Measurements from ENCODE around the gene KLHL26. TPM values are rescaled to one million over a fixed set of nuclear protein-coding genes. Genes with fewer than 3 reads are reported as not detected.

KLHL26 gene
- total and polyA plus RNA-seq, 2 of the 4 experiments (the other 2 are of a cell fraction), result 2.2 to 4.7 TPM

DNA sequence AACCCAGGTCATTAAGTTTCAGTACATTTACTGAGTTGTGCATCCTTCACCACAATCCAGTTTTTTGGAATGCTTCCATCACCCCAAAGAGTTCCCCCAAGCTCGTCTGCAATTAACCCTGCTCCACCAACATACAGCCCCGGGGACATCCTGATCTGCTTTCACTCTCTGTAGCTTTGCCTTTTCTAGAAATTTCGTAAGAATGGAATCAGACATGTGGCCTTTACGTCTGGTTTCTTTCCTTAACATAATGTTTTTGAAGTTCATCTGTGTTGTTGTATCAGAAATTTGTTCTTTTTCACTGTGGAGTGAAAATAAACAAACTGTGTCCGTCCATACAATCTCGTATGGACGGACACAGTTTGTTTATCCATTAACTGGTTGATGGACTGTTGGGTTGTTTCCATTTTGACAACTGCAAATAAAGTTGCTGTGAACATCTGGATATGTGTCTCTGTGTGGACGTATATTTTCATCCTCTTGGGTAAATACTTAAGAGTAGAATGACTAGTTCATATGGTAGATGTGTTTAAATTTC, 2.9 kb downstream of the KLHL26 start:
- intact Hi-C loops (cut with micrococcal nuclease), result no loop called here
- POLR2A ChIA-PET (ENCODE audit: unreplicated experiment), result no interaction called here
- Histone ChIP-seq H3K23ac (ENCODE audit: low read depth, low read length) (no peak overlapping the region), H3K4me2 (ENCODE audit: low read depth, low read length) (0 out of 2 replicates have a peak overlapping the region, but pooled peaks have one; percentile 2), H4K91ac (ENCODE audit: insufficient read depth, low read depth, low read length) (no peak overlapping the region; the same call in 1 of the 2 replicates), H2BK20ac (ENCODE audit: low read depth, low read length) (no peak overlapping the region), H3K14ac (replicated peaks; ENCODE audit: low read depth, low read length) (no peak overlapping the region), H4K5ac (ENCODE audit: low read depth, low read length) (no peak overlapping the region), H3K4ac (ENCODE audit: low read depth, low read length) (no peak overlapping the region), H3K56ac (ENCODE audit: extremely low read depth, insufficient read depth, low read length) (no peak overlapping the region), H3K36me3 (ENCODE audit: control insufficient read depth, insufficient read depth, low read length) (no peaks in the 10 kb centered on the region), H3K9me3 (ENCODE audit: control insufficient read depth, insufficient read depth, low read length) (no peaks in the 10 kb centered on the region; the same call in 1 of the 2 replicates), H3K79me1 (ENCODE audit: low read depth in 1 of 2, low read length in 2 of 2) (peaks cover 18 to 53% of the 10 kb centered on the region in 2 experiments), H4K8ac (ENCODE audit: low read depth in 2 of 2, low read length in 2 of 2) (no peak overlapping the region), H3K9ac (ENCODE audit: low read depth, low read length) (no peak overlapping the region), H3K18ac (ENCODE audit: low read depth, low read length) (no peak overlapping the region), H2BK120ac (ENCODE audit: low read depth, low read length) (no peak overlapping the region), H3K9me1 (ENCODE audit: insufficient read depth, low read length) (peaks cover 15% of the 10 kb centered on the region), H2AK9ac (replicated peaks; ENCODE audit: low read depth, low read length, poor library complexity) (no peak overlapping the region), H3K4me3 (ENCODE audit: insufficient read depth, low read depth, low read length) (no peak overlapping the region), H2AFZ (replicated peaks; ENCODE audit: low read length, poor library complexity) (no peak overlapping the region), H3K27me3 (ENCODE audit: control insufficient read depth, insufficient read depth, low read length) (no peaks in the 10 kb centered on the region), H3K27ac (ENCODE audit: insufficient read depth, low read length) (no peak overlapping the region), H3K4me1 (ENCODE audit: control insufficient read depth, insufficient read depth, low read length) (peaks cover 5% of the 10 kb centered on the region), H2BK5ac (ENCODE audit: low read depth, low read length, poor library complexity, severe bottlenecking) (no peak overlapping the region), H4K20me1 (ENCODE audit: insufficient read depth, low read length) (peaks cover 3% of the 10 kb centered on the region), H2BK15ac (ENCODE audit: low read depth, low read length) (no peak overlapping the region), H2AK5ac (ENCODE audit: low read depth, low read length) (no peak overlapping the region)
- no peak for DNase-seq
- WGBS, 2 experiments (ENCODE audit: extremely low coverage in 2 of 2, insufficient read length in 1 of 2), result 49% methylated on average over 3 of the region's 8 CpGs; no CpG with 5 or more reads in 1 of the 2 experiments
- in situ Hi-C loops (cut with MboI; ENCODE audit: low sequenced_read_pairs), result no loop called here
- no peak for ATAC-seq (ENCODE audit: low read depth)
- no TSS peak for BruUV-seq (replicated peaks)
- dilution Hi-C loops (cut with HindIII; ENCODE audit: low sequenced_read_pairs, unreplicated experiment), result no loop called here
- TF ChIP-seq RCOR1 (IDR thresholded peaks at IDR 0.05; ENCODE audit: insufficient replicate concordance, low read length) (no peak), MAFK (IDR thresholded peaks at IDR 0.05; ENCODE audit: low read depth, low read length) (no peak), CHD1 (IDR thresholded peaks at IDR 0.05; ENCODE audit: low read depth, low read length) (no peak), SMC3 (IDR thresholded peaks at IDR 0.05; ENCODE audit: low read depth, low read length) (no peak), POLR2A (IDR thresholded peaks at IDR 0.05; ENCODE audit: low read depth, low read length) (no peak), NFE2L2 (IDR thresholded peaks at IDR 0.05; ENCODE audit: low read depth, low read length) (no peak), RAD21 (IDR thresholded peaks at IDR 0.05; ENCODE audit: low read length) (no peak), MAZ (IDR thresholded peaks at IDR 0.05; ENCODE audit: borderline replicate concordance, low read depth, low read length) (no peak), RFX5 (IDR thresholded peaks at IDR 0.05; ENCODE audit: low read depth, low read length) (no peak), FOS (IDR thresholded peaks at IDR 0.05; ENCODE audit: low read depth, low read length) (no peak), MXI1 (IDR thresholded peaks at IDR 0.05; ENCODE audit: borderline replicate concordance, low read depth, low read length) (no peak), CEBPB (IDR thresholded peaks at IDR 0.05; ENCODE audit: low read depth, low read length) (no peak), BHLHE40 (IDR thresholded peaks at IDR 0.05; ENCODE audit: low read depth, low read length) (no peak)
- TF ChIP-seq, protein P1, sequence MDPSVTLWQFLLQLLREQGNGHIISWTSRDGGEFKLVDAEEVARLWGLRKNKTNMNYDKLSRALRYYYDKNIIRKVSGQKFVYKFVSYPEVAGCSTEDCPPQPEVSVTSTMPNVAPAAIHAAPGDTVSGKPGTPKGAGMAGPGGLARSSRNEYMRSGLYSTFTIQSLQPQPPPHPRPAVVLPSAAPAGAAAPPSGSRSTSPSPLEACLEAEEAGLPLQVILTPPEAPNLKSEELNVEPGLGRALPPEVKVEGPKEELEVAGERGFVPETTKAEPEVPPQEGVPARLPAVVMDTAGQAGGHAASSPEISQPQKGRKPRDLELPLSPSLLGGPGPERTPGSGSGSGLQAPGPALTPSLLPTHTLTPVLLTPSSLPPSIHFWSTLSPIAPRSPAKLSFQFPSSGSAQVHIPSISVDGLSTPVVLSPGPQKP (IDR thresholded peaks at IDR 0.05; ENCODE audit: borderline replicate concordance, low read depth, low read length), result no peak
- TF ChIP-seq, protein P2, sequence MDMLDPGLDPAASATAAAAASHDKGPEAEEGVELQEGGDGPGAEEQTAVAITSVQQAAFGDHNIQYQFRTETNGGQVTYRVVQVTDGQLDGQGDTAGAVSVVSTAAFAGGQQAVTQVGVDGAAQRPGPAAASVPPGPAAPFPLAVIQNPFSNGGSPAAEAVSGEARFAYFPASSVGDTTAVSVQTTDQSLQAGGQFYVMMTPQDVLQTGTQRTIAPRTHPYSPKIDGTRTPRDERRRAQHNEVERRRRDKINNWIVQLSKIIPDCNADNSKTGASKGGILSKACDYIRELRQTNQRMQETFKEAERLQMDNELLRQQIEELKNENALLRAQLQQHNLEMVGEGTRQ (IDR thresholded peaks at IDR 0.05; ENCODE audit: low read depth, low read length), result no peak
- TF ChIP-seq, protein P3, sequence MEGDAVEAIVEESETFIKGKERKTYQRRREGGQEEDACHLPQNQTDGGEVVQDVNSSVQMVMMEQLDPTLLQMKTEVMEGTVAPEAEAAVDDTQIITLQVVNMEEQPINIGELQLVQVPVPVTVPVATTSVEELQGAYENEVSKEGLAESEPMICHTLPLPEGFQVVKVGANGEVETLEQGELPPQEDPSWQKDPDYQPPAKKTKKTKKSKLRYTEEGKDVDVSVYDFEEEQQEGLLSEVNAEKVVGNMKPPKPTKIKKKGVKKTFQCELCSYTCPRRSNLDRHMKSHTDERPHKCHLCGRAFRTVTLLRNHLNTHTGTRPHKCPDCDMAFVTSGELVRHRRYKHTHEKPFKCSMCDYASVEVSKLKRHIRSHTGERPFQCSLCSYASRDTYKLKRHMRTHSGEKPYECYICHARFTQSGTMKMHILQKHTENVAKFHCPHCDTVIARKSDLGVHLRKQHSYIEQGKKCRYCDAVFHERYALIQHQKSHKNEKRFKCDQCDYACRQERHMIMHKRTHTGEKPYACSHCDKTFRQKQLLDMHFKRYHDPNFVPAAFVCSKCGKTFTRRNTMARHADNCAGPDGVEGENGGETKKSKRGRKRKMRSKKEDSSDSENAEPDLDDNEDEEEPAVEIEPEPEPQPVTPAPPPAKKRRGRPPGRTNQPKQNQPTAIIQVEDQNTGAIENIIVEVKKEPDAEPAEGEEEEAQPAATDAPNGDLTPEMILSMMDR (conservative IDR thresholded peaks at IDR 0.05; ENCODE audit: low read depth, low read length), result no peak
- CTCF ChIA-PET, result no interaction called here

Measured in IMR-90 (cell line).